Gastrocnemius medialis (tissue), 4 donors: ENCODE measurements around the gene ATG12. TPM values are rescaled to one million over a fixed set of nuclear protein-coding genes. Genes with fewer than 3 reads are reported as not detected.
A peak's percentile ranks its signal among the peaks of the same experiment; 100 is the strongest.

ENCODE experiments used
- ATAC-seq, 2 donors: fragments of 150-250 bp; one replicate each; pipeline ENCODE4 v1.9.1; 2016
- DNase-seq, 2 donors: peaks; one replicate each; pipeline ENCODE4 v3.0.0-alpha.2; 2019
- H3K27ac ChIP-seq, 4 donors: fragments of 200-600 bp; sonication (generic); 1 replicate in 1 of 4; 2 replicates in 3 of 4; pipeline ENCODE4 v1.5.1; 2016 to 2018; ENCODE audit warnings: mild to moderate bottlenecking in 2 of 4, moderate library complexity in 1 of 4
- H3K27me3 ChIP-seq, 3 donors: fragments of 200-600 bp; sonication (generic) in 2 of 3; 1 replicate in 1 of 3; 2 replicates in 2 of 3; pipeline versions ENCODE4 v1.5.1 to v1.6.0; 2016 to 2019; ENCODE audit warnings: mild to moderate bottlenecking in 1 of 3, moderate library complexity in 1 of 3
- H3K36me3 ChIP-seq, 2 donors: fragments of 200-600 bp; sonication (generic) in 1 of 2; one replicate each; pipeline ENCODE4 v1.5.1; 2017 to 2018
- H3K4me1 ChIP-seq, 2 donors: fragments of 200-600 bp; sonication (generic) in 1 of 2; one replicate each; pipeline ENCODE4 v1.5.1; 2016 to 2017; ENCODE audit warnings: mild to moderate bottlenecking in 2 of 2
- H3K4me3 ChIP-seq, 4 donors: fragments of 200-600 bp; sonication (generic) in 3 of 4; 1 replicate in 1 of 4; 2 replicates in 3 of 4; pipeline ENCODE4 v1.5.1; 2016 to 2019; ENCODE audit warnings: mild to moderate bottlenecking in 2 of 4
- H3K9me3 ChIP-seq, 3 donors: fragments of 200-600 bp; sonication (generic) in 2 of 3; 1 replicate in 1 of 3; 2 replicates in 2 of 3; pipeline ENCODE4 v1.5.1; 2016 to 2019
- POLR2A ChIP-seq, 2 donors: fragments of 450-650 bp; IDR thresholded peaks; one replicate each; pipeline ENCODE4 v1.6.1; 2017; ENCODE audit warnings: antibody characterized with exemption in 2 of 2, mild to moderate bottlenecking in 2 of 2, moderate library complexity in 2 of 2
- in situ Hi-C, 4 donors: fragments of 200-750 bp; cut with MboI; loops; one replicate each; pipeline versions ENCODE4 v1.15.0 to v1.8.0; 2017; ENCODE audit warnings: low sequenced_read_pairs in 4 of 4
- intact Hi-C: fragments of 100-400 bp; cut with DNase I; formaldehyde crosslinking; loops from one replicate; pipeline ENCODE4 v1.15.1; 2023; ENCODE audit warnings: low total_unique reads
- total RNA-seq, 4 donors: library from RNA; depleted of rRNA; stranded (reverse); fragments of >200 nt; gene quantifications; one replicate each; pipeline versions ENCODE4 v1.1.0 to v1.2.3, GENCODE V29; 2016
- TF ChIP-seq, protein P1 (sequence below), 5 experiments: fragments of 450-650 bp in 3 of 5; fragments of 200-600 bp in 2 of 5; sonication (generic) in 2 of 5; IDR thresholded peaks in 4 of 5; conservative IDR thresholded peaks in 1 of 5; 1 replicate in 4 of 5; 2 replicates in 1 of 5; pipeline ENCODE4 v1.5.1; 2016 to 2019; ENCODE audit warnings: antibody characterized with exemption in 5 of 5, mild to moderate bottlenecking in 3 of 5, moderate library complexity in 3 of 5

The ATG12 gene
- total RNA-seq, 4 donors from 2014 or later: 10.3 to 35.1 (median 23.6) TPM

DNA sequence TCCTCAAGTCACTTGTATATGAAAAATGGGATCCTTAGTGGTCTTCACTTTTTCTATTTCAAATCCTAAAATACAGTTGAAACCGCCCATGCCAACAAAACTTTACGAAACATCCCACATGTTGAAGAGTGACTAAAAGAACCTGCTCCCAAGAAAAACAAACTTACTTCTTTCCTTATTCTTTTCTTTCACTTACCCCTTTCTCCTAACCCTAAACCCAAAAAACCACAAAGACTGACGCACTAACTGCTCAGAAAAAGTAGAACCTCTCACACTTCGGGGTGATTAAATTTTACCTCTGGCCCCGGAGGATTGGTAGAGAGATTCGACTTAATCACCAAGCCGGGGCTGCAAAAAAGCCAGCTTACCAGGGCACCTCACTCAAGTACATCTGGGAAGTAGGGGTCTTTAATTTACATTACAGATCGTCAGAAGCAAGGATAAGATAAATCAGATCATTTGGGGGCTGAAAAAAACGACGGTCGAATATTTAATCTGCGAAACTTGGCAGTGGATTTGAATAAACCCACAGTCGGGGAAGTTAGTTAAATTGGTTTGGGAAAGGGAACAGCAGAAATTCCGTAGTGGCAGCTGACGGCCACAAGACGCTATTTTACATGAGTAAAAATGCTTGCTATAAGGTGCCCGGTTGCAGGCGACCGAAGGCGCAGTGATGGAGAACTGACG lies 26.2 kb downstream of the ATG12 start:
- TF ChIP-seq, protein P1, sequence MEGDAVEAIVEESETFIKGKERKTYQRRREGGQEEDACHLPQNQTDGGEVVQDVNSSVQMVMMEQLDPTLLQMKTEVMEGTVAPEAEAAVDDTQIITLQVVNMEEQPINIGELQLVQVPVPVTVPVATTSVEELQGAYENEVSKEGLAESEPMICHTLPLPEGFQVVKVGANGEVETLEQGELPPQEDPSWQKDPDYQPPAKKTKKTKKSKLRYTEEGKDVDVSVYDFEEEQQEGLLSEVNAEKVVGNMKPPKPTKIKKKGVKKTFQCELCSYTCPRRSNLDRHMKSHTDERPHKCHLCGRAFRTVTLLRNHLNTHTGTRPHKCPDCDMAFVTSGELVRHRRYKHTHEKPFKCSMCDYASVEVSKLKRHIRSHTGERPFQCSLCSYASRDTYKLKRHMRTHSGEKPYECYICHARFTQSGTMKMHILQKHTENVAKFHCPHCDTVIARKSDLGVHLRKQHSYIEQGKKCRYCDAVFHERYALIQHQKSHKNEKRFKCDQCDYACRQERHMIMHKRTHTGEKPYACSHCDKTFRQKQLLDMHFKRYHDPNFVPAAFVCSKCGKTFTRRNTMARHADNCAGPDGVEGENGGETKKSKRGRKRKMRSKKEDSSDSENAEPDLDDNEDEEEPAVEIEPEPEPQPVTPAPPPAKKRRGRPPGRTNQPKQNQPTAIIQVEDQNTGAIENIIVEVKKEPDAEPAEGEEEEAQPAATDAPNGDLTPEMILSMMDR (IDR thresholded peaks at IDR 0.05 in 4 of 5, conservative IDR thresholded peaks at IDR 0.05 in 1 of 5): no peak
- no peak for TF ChIP-seq POLR2A (IDR thresholded peaks at IDR 0.05)
- Histone ChIP-seq H3K4me3 (peak overlapping the region; percentile 44 to 54 (median 53)), H3K36me3 (no peaks in the 10 kb centered on the region), H3K27ac (peak overlapping the region in 2 of 4 donors; percentile 15 to 53), H3K4me1 (peaks cover 0 to 8% of the 10 kb centered on the region in 2 donors), H3K27me3 (peaks cover 29 to 43% (median 39%) of the 10 kb centered on the region in 3 donors), H3K9me3 (no peaks in the 10 kb centered on the region)
- ATAC-seq (no peak), DNase-seq (no peak)
- in situ Hi-C loops (no loop called here), intact Hi-C loops (no loop called here)

DNA sequence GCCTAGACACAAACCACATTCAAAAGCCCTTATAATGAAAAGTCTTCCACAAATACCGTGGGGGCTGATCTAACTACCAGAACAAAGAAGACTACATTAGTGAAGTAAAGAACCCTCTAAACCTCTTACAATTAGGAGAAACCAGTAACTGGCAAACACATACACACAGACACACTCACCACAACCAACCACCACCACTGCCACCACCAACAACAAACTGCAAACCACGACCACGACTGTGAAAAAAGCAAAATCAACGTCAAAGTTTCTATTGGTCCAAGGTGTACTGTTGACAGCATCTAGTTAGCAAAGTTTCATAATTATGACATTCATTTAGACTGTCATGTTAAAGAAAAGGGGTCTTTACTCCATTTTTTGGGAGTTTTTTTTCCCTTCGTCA lies 27.6 kb downstream of the ATG12 start:
- peak overlapping the region in 1 of 4 donors; percentile 53 for H3K4me3 ChIP-seq
- intact Hi-C loops (no loop called here), in situ Hi-C loops (no loop called here)
- no peak for DNase-seq
- no peak for TF ChIP-seq POLR2A (IDR thresholded peaks at IDR 0.05)
- TF ChIP-seq, protein P1 (IDR thresholded peaks at IDR 0.05 in 4 of 5, conservative IDR thresholded peaks at IDR 0.05 in 1 of 5): no peak
- H3K36me3 ChIP-seq: no peaks in the 10 kb centered on the region
- H3K27ac ChIP-seq: no peak overlapping the region
- peaks cover 29 to 43% (median 39%) of the 10 kb centered on the region in 3 donors for H3K27me3 ChIP-seq
- peaks cover 0 to 8% of the 10 kb centered on the region in 2 donors for H3K4me1 ChIP-seq
- no peaks in the 10 kb centered on the region for H3K9me3 ChIP-seq
- no peak for ATAC-seq

DNA sequence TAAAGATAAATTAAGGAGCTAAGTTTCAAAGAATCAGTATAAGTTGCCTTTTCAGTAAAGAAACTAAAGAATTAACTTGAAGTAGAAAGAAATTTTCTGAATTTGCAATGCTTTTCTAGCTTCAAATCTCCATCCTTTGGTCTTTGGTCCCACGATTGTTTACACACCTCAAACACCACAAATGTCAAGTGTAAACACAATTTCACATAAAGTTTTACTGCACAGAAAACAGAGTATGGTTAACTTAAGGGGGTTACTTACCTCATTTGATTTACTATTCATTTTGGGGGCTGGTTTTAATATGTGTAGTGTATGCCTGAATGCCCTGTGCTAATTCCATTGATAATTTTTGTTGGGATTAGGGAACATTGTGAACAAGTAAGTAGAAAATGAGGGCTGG lies 29.0 kb downstream of the ATG12 start:
- in situ Hi-C loops: no loop called here
- H3K9me3 ChIP-seq: no peaks in the 10 kb centered on the region
- no peaks in the 10 kb centered on the region for H3K36me3 ChIP-seq
- peaks cover 0 to 8% of the 10 kb centered on the region in 2 donors for H3K4me1 ChIP-seq
- H3K4me3 ChIP-seq: no peak overlapping the region
- no peak for TF ChIP-seq POLR2A (IDR thresholded peaks at IDR 0.05)
- H3K27ac ChIP-seq: no peak overlapping the region
- H3K27me3 ChIP-seq: peaks cover 29 to 38% (median 37%) of the 10 kb centered on the region in 3 donors
- intact Hi-C loops: no loop called here
- DNase-seq (no peak), ATAC-seq (no peak)

DNA sequence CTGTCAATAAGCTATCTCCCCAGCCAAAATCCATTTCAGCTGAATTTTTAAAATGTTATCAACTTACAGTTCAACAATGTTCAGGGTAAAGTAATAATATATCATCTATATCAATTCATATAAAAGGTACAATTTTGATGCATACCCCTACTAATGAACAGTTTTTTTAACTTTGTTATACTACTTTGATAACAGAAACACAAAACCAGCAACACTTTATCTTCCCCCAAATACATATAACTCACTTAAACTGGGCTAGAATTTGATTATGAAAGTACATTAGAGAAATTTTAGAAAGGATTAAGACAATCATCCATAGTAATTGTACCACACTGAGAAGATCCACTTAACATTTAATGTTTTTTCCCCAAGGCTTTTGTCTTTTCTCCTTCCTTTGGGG lies 30.0 kb downstream of the ATG12 start:
- no peak for DNase-seq
- no peak overlapping the region for H3K27ac ChIP-seq
- H3K4me1 ChIP-seq: peaks cover 0 to 4% of the 10 kb centered on the region in 2 donors
- H3K9me3 ChIP-seq: no peaks in the 10 kb centered on the region
- TF ChIP-seq, protein P1 (IDR thresholded peaks at IDR 0.05 in 4 of 5, conservative IDR thresholded peaks at IDR 0.05 in 1 of 5): no peak
- TF ChIP-seq POLR2A (IDR thresholded peaks at IDR 0.05): no peak
- no peak for ATAC-seq
- intact Hi-C loops: no loop called here
- no peaks in the 10 kb centered on the region for H3K36me3 ChIP-seq
- in situ Hi-C loops: no loop called here
- H3K4me3 ChIP-seq: no peak overlapping the region
- H3K27me3 ChIP-seq: peaks cover 29% of the 10 kb centered on the region in 3 donors

DNA sequence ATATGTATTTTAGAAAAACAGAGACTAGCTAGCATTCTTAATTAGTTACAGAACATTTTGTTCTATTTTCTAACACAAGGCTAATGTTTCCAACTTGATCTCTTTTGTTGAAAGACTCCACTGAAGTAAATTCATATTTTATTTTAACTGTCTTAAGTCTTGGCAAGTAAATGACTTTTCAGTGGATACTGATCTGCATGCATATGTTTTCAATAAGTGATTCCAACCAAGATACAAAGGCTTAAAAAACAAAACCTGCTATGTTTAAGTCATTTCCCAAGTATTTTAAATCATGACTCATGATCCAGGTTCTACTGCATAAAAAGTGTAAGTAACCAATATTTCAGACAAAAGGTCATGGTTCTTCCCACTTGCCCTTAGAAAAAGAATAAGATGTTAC lies 30.6 kb downstream of the ATG12 start:
- H3K27ac ChIP-seq: no peak overlapping the region
- in situ Hi-C loops (no loop called here), intact Hi-C loops (no loop called here)
- H3K9me3 ChIP-seq: no peaks in the 10 kb centered on the region
- TF ChIP-seq, protein P1 (IDR thresholded peaks at IDR 0.05 in 4 of 5, conservative IDR thresholded peaks at IDR 0.05 in 1 of 5): no peak
- no peak for TF ChIP-seq POLR2A (IDR thresholded peaks at IDR 0.05)
- H3K36me3 ChIP-seq: no peaks in the 10 kb centered on the region
- no peak overlapping the region for H3K4me3 ChIP-seq
- peaks cover 22 to 27% (median 25%) of the 10 kb centered on the region in 3 donors for H3K27me3 ChIP-seq
- no peak for DNase-seq
- ATAC-seq: no peak
- H3K4me1 ChIP-seq: no peaks in the 10 kb centered on the region
